Esophagus muscularis mucosa (tissue), 4 donors: ENCODE data around the gene ANK2.

ENCODE experiments used
- CTCF ChIP-seq, 3 experiments: fragments of 200-600 bp in 2 of 3; fragments of 450-650 bp in 1 of 3; sonication (generic) in 2 of 3; IDR thresholded peaks; one replicate each; pipeline ENCODE4 v1.5.1; 2017 to 2019; ENCODE audit warnings: antibody characterized with exemption in 3 of 3, mild to moderate bottlenecking in 2 of 3, moderate library complexity in 1 of 3
- EP300 ChIP-seq: sonication (generic); formaldehyde crosslinking; IDR thresholded peaks from one replicate; pipeline ENCODE4 v1.6.1; 2017; ENCODE audit warnings: antibody characterized with exemption
- POLR2A ChIP-seq: fragments of 450-650 bp; IDR thresholded peaks from one replicate; pipeline ENCODE4 v1.6.1; 2017; ENCODE audit warnings: antibody characterized with exemption, moderate library complexity, mild to moderate bottlenecking, low read depth
- POLR2AphosphoS5 ChIP-seq, 2 donors: sonication (generic); formaldehyde crosslinking; IDR thresholded peaks; one replicate each; pipeline ENCODE4 v1.6.1; 2017; ENCODE audit warnings: antibody characterized with exemption in 2 of 2

- TF ChIP-seq CTCF (IDR thresholded peaks at IDR 0.05) (no peak), POLR2AphosphoS5 (IDR thresholded peaks at IDR 0.05) (no peak), POLR2A (no peak), EP300 (no peak)
These were observed 40.7 kb upstream of the ANK2 start for GRCh38 chr4:113008716-113009115.
